K562 (cell line): Measurements from ENCODE around the gene ARHGAP26. TPM values are rescaled to one million over a fixed set of nuclear protein-coding genes. Genes with fewer than 3 reads are reported as not detected.

Experiments used
- CHAMP1 ChIP-seq: fragments of 450-650 bp; IDR thresholded peaks from 2 replicates; pipeline ENCODE4 v1.6.1; 2016; ENCODE audit warnings: mild to moderate bottlenecking
- HDAC1 ChIP-seq, 2 experiments: fragments of 450-650 bp; IDR thresholded peaks; 2 replicates each; pipeline ENCODE4 v1.6.1; 2016 to 2017; ENCODE audit warnings: inconsistent platforms in 1 of 2, mild to moderate bottlenecking in 1 of 2, moderate library complexity in 1 of 2
- PKNOX1 ChIP-seq: fragments of 450-650 bp; IDR thresholded peaks from 2 replicates; pipeline ENCODE4 v1.6.1; 2016
- RFX5 ChIP-seq: IDR thresholded peaks from 2 replicates; pipeline ENCODE4 v1.6.1; 2011; ENCODE audit warnings: low read depth, mild to moderate bottlenecking, improper control_type of control experiment, low read length
- ZBTB40 ChIP-seq, 2 experiments: fragments of 450-650 bp in 1 of 2; sonication (generic) in 1 of 2; formaldehyde crosslinking in 1 of 2; IDR thresholded peaks; 2 replicates each; pipeline versions ENCODE4 v1.7.1 to v1.9.0; 2016 to 2022; ENCODE audit warnings: inconsistent platforms in 1 of 2, mild to moderate bottlenecking in 1 of 2, missing genetic modification reagents in 1 of 2
- ZNF3 ChIP-seq: fragments of 250-450 bp; sonication (Bioruptor Pico); IDR thresholded peaks from 2 replicates; pipeline ENCODE4 v1.5.0; 2021; ENCODE audit warnings: mild to moderate bottlenecking, moderate library complexity
- polyA plus RNA-seq, 8 experiments: library from polyadenylated mRNA; depleted of rRNA in 4 of 8; stranded (reverse) in 5 of 8; unstranded in 3 of 8; fragments of >200 nt; fragmentation: Nextera tagmentation in 2 of 8; fragmentation: Illumina TruSeq in 1 of 8; extraction: Ambion mirVana in 2 of 8; extraction: Trizol in 1 of 8; gene quantifications; 2 replicates each; pipeline versions ENCODE4 v1.2.1 to v1.2.3, GENCODE V29; 2011 to 2014; ENCODE audit warnings: inconsistent platforms in 1 of 8, missing spikeins in 1 of 8
- total RNA-seq, 7 experiments: library from RNA; depleted of rRNA in 6 of 7; stranded (reverse); fragments of >200 nt in 6 of 7; fragmentation: Illumina TruSeq in 2 of 7; extraction: Trizol in 2 of 7; gene quantifications; 2 replicates each; pipeline versions ENCODE4 v1.2.1 to v1.2.3, GENCODE V29; 2011 to 2021; ENCODE audit warnings: low replicate concordance in 1 of 7
- TF ChIP-seq, protein P1 (sequence below): sonication (generic); formaldehyde crosslinking; IDR thresholded peaks from 2 replicates; pipeline ENCODE4 v1.8.1; 2023; ENCODE audit warnings: mild to moderate bottlenecking, missing genetic modification reagents
- TF ChIP-seq, protein P2 (sequence below): conservative IDR thresholded peaks from 2 replicates; pipeline ENCODE4 v1.6.1; 2011; ENCODE audit warnings: low read depth, mild to moderate bottlenecking, low read length; ENCODE audit not compliant: control insufficient read depth

Gene ARHGAP26
- total and polyA plus RNA-seq, 9 of the 15 experiments (the other 6 are each of a cell fraction or from before 2014, with no cell fraction given): 0.13 to 1.1 (median 0.55) TPM

GRCh38 chr5:143245929-143246561 is 475.9 kb downstream of the ARHGAP26 start (continued):
- TF ChIP-seq, protein P1, sequence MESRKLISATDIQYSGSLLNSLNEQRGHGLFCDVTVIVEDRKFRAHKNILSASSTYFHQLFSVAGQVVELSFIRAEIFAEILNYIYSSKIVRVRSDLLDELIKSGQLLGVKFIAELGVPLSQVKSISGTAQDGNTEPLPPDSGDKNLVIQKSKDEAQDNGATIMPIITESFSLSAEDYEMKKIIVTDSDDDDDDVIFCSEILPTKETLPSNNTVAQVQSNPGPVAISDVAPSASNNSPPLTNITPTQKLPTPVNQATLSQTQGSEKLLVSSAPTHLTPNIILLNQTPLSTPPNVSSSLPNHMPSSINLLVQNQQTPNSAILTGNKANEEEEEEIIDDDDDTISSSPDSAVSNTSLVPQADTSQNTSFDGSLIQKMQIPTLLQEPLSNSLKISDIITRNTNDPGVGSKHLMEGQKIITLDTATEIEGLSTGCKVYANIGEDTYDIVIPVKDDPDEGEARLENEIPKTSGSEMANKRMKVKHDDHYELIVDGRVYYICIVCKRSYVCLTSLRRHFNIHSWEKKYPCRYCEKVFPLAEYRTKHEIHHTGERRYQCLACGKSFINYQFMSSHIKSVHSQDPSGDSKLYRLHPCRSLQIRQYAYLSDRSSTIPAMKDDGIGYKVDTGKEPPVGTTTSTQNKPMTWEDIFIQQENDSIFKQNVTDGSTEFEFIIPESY (CRISPR knock-in tag): no peak
- TF ChIP-seq PKNOX1 (0 out of 2 replicates have a peak, but pooled peaks have one; percentile 9), HDAC1 (IDR thresholded peaks at IDR 0.05) (no peak; a peak in 1 of 4 replicates), ZBTB40 (IDR thresholded peaks at IDR 0.05) (no peak), ZBTB40 (CRISPR knock-in tag; IDR thresholded peaks at IDR 0.05) (no peak), CHAMP1 (no peak), ZNF3 (CRISPR knock-in tag) (no peak), RFX5 (no peak)
- TF ChIP-seq, protein P2, sequence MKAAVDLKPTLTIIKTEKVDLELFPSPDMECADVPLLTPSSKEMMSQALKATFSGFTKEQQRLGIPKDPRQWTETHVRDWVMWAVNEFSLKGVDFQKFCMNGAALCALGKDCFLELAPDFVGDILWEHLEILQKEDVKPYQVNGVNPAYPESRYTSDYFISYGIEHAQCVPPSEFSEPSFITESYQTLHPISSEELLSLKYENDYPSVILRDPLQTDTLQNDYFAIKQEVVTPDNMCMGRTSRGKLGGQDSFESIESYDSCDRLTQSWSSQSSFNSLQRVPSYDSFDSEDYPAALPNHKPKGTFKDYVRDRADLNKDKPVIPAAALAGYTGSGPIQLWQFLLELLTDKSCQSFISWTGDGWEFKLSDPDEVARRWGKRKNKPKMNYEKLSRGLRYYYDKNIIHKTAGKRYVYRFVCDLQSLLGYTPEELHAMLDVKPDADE: no peak
